H1 (cell line): ENCODE results near the gene H6PD. TPM values are rescaled to one million over a fixed set of nuclear protein-coding genes. Genes with fewer than 3 reads are reported as not detected.

Experiments
- CTCF ChIA-PET: fragments of 300-600 bp; sonication (Branson Sonifier 250); formaldehyde crosslinking; loops from one replicate; lab custom pipeline; 2021; ENCODE audit not compliant: partially characterized antibody; lab: Charles Lee
- POLR2A ChIA-PET: fragments of 300-600 bp; sonication (Branson Sonifier 250); formaldehyde crosslinking; loops from one replicate; lab custom pipeline; 2021; ENCODE audit warnings: inconsistent platforms; ENCODE audit not compliant: partially characterized antibody; lab: Charles Lee
- DNase-seq, 2 experiments: peaks; one replicate each; pipeline versions ENCODE4 v3.0.0 to v3.0.0-alpha.2; 2010 to 2022; ENCODE audit warnings: low spot score in 2 of 2, low read depth in 1 of 2, mixed read lengths in 1 of 2
- FAIRE-seq: peaks from 2 replicates; lab custom pipeline; 2011; peaks lifted over from hg19 to GRCh38; lab: Jason Lieb, UNC
- H2AFZ ChIP-seq: 2 replicates; pipeline ENCODE4 v1.8.1; 2012; ENCODE audit warnings: low read length, inconsistent platforms
- H2AK5ac ChIP-seq: 2 replicates; pipeline ENCODE4 v1.6.1; 2013; ENCODE audit warnings: low read depth, low read length
- H2BK120ac ChIP-seq: replicated peaks from 2 replicates; pipeline ENCODE3; 2013; ENCODE audit warnings: low read depth, low read length, inconsistent platforms
- H2BK12ac ChIP-seq: 2 replicates; pipeline ENCODE4 v1.6.1; 2013; ENCODE audit warnings: low read depth, low read length
- H2BK15ac ChIP-seq: 2 replicates; pipeline ENCODE4 v1.6.1; 2013; ENCODE audit warnings: low read length
- H2BK20ac ChIP-seq: 2 replicates; pipeline ENCODE4 v1.6.1; 2013; ENCODE audit warnings: low read length
- H2BK5ac ChIP-seq: 2 replicates; pipeline ENCODE4 v1.6.1; 2013; ENCODE audit warnings: low read depth, low read length
- H3K14ac ChIP-seq: 2 replicates; pipeline ENCODE4 v1.6.1; 2013; ENCODE audit warnings: inconsistent platforms; ENCODE audit not compliant: insufficient read length
- H3K18ac ChIP-seq: 2 replicates; pipeline ENCODE4 v1.6.1; 2013; ENCODE audit warnings: low read length; ENCODE audit errors: extremely low read depth
- H3K23ac ChIP-seq: 2 replicates; pipeline ENCODE4 v1.6.1; 2013; ENCODE audit warnings: inconsistent platforms; ENCODE audit not compliant: insufficient read length
- H3K23me2 ChIP-seq: 2 replicates; pipeline ENCODE4 v1.6.1; 2013; ENCODE audit warnings: low read depth, low read length
- H3K27ac ChIP-seq: 2 replicates; pipeline ENCODE4 v1.6.1; 2011; ENCODE audit warnings: low read depth, low read length, inconsistent platforms
- H3K27me3 ChIP-seq, 4 experiments: replicated peaks in 1 of 4; 1 replicate in 1 of 4; 2 replicates in 3 of 4; pipeline versions ENCODE4 v1.6.1 to v1.8.1; 2011 to 2013; ENCODE audit warnings: low read length in 3 of 4, mild to moderate bottlenecking in 3 of 4, inconsistent platforms in 2 of 4, mixed read lengths in 2 of 4, moderate library complexity in 1 of 4; ENCODE audit not compliant: control insufficient read depth in 3 of 4, insufficient read depth in 3 of 4; ENCODE audit errors: extremely low read depth in 1 of 4
- H3K36me3 ChIP-seq, 4 experiments: 2 replicates each; pipeline versions ENCODE4 v1.6.1 to v1.8.1; 2011 to 2013; ENCODE audit warnings: mild to moderate bottlenecking in 4 of 4, low read length in 3 of 4, moderate library complexity in 2 of 4, control low read depth in 1 of 4, inconsistent platforms in 1 of 4; ENCODE audit not compliant: insufficient read depth in 4 of 4, control insufficient read depth in 2 of 4
- H3K4ac ChIP-seq: replicated peaks from 2 replicates; pipeline ENCODE3; 2013; ENCODE audit warnings: low read length, low read depth, mixed read lengths, inconsistent platforms; ENCODE audit not compliant: insufficient read length
- H3K4me1 ChIP-seq, 4 experiments: replicated peaks in 1 of 4; 1 replicate in 1 of 4; 2 replicates in 3 of 4; pipeline versions ENCODE4 v1.6.1 to v1.8.1; 2011 to 2013; ENCODE audit warnings: low read length in 3 of 4, inconsistent platforms in 2 of 4, mixed read lengths in 1 of 4; ENCODE audit not compliant: insufficient read depth in 4 of 4, control insufficient read depth in 3 of 4
- H3K4me2 ChIP-seq, 2 experiments: 2 replicates each; pipeline versions ENCODE4 v1.6.1 to v1.8.1; 2011 to 2013; ENCODE audit warnings: low read depth in 2 of 2, low read length in 2 of 2, control low read depth in 1 of 2, inconsistent platforms in 1 of 2, mild to moderate bottlenecking in 1 of 2; ENCODE audit not compliant: insufficient read depth in 1 of 2
- H3K4me3 ChIP-seq, 4 experiments: fragments of 200-600, 300-600 bp in 1 of 4; sonication (generic), shearing (Covaris generic), sonication (Bioruptor Twin) in 1 of 4; 2 replicates each; pipeline versions ENCODE4 v1.5.1 to v1.8.1; 2011 to 2016; ENCODE audit warnings: low read length in 4 of 4, low read depth in 3 of 4, control low read depth in 2 of 4, inconsistent platforms in 2 of 4, mild to moderate bottlenecking in 2 of 4, mixed read lengths in 1 of 4, moderate library complexity in 1 of 4; ENCODE audit not compliant: insufficient read depth in 2 of 4; ENCODE audit errors: extremely low read depth in 1 of 4
- H3K56ac ChIP-seq: replicated peaks from 2 replicates; pipeline ENCODE3; 2013; ENCODE audit warnings: low read depth, mild to moderate bottlenecking, mixed read lengths, low read length, inconsistent platforms; ENCODE audit not compliant: insufficient read length
- H3K79me1 ChIP-seq: 2 replicates; pipeline ENCODE4 v1.6.1; 2013; ENCODE audit warnings: low read depth, low read length, control low read depth
- H3K79me2 ChIP-seq, 2 experiments: 2 replicates each; pipeline versions ENCODE4 v1.6.1 to v1.8.1; 2012 to 2013; ENCODE audit warnings: low read length in 2 of 2, mild to moderate bottlenecking in 2 of 2, inconsistent platforms in 1 of 2; ENCODE audit not compliant: insufficient read depth in 2 of 2, control insufficient read depth in 1 of 2
- H3K9ac ChIP-seq, 4 experiments: replicated peaks in 1 of 4; 1 replicate in 1 of 4; 2 replicates in 3 of 4; pipeline versions ENCODE4 v1.6.1 to v1.8.1; 2011 to 2013; ENCODE audit warnings: low read depth in 3 of 4, low read length in 3 of 4, control low read depth in 2 of 4, mild to moderate bottlenecking in 2 of 4, moderate library complexity in 2 of 4, inconsistent platforms in 1 of 4; ENCODE audit errors: extremely low read depth in 1 of 4
- H3K9me3 ChIP-seq, 2 experiments: 2 replicates each; pipeline versions ENCODE4 v1.6.1 to v1.8.1; 2012 to 2013; ENCODE audit warnings: mild to moderate bottlenecking in 2 of 2, moderate library complexity in 2 of 2, control low read depth in 1 of 2, inconsistent platforms in 1 of 2, low read depth in 1 of 2, low read length in 1 of 2, mixed read lengths in 1 of 2; ENCODE audit not compliant: insufficient read depth in 2 of 2
- H4K20me1 ChIP-seq, 2 experiments: replicated peaks in 1 of 2; 2 replicates each; pipeline versions ENCODE3 to v1.8.1; 2011 to 2013; ENCODE audit warnings: inconsistent platforms in 2 of 2, low read length in 2 of 2, mild to moderate bottlenecking in 1 of 2; ENCODE audit not compliant: insufficient read depth in 2 of 2, control insufficient read depth in 1 of 2
- H4K5ac ChIP-seq: 2 replicates; pipeline ENCODE4 v1.6.1; 2013; ENCODE audit warnings: low read length, low read depth, mixed read lengths, inconsistent platforms; ENCODE audit not compliant: insufficient read length
- H4K8ac ChIP-seq: 2 replicates; pipeline ENCODE4 v1.8.0; 2013; ENCODE audit warnings: mild to moderate bottlenecking, moderate library complexity, low read length, inconsistent platforms; ENCODE audit not compliant: insufficient read depth; ENCODE audit errors: extremely low read depth
- H4K91ac ChIP-seq: replicated peaks from 2 replicates; pipeline ENCODE3; 2013; ENCODE audit warnings: low read length, mixed read lengths, inconsistent platforms; ENCODE audit not compliant: insufficient read length
- SP2 ChIP-seq: IDR thresholded peaks from 2 replicates; pipeline ENCODE4 v1.6.1; 2012; ENCODE audit warnings: mild to moderate bottlenecking, low read length, inconsistent platforms
- WGBS, 2 experiments: shearing (Covaris generic) in 1 of 2; methylation state at CpG; one replicate each; pipeline versions ENCODE4 v1.1.6 to v1.1.7; 2013 to 2015; ENCODE audit warnings: low lambda C conversion rate in 2 of 2, mixed read lengths in 2 of 2, inconsistent platforms in 1 of 2, low coverage in 1 of 2, missing lambda C conversion rate in 1 of 2; ENCODE audit not compliant: insufficient replicate concordance in 2 of 2, insufficient coverage in 1 of 2, insufficient read length in 1 of 2; ENCODE audit errors: extremely low coverage in 1 of 2, missing lambda C conversion rate in 1 of 2; 5-methylcytosine and 5-hydroxymethylcytosine counted together
- polyA plus RNA-seq, 7 experiments: library from polyadenylated mRNA; depleted of rRNA in 3 of 7; stranded (reverse) in 5 of 7; unstranded in 2 of 7; fragments of >200 nt in 5 of 7; fragments of 200-250 nt in 2 of 7; gene quantifications; 1 replicate in 5 of 7; 2 replicates in 1 of 7; 4 replicates in 1 of 7; pipeline versions ENCODE4 v1.2.1 to v1.2.3, GENCODE V29; 2011 to 2013; ENCODE audit warnings: missing spikeins in 2 of 7, mixed read lengths in 2 of 7
- total RNA-seq: library from RNA; stranded (reverse); fragmentation: NEBNext Ultra II Directional; extraction: Animal tissue kit (Norgen Biotek cat#: 25700); gene quantifications from 2 replicates; pipeline ENCODE4 v1.2.1, GENCODE V29; 2021
- TF ChIP-seq, protein P1 (sequence below): IDR thresholded peaks from 2 replicates; pipeline ENCODE4 v1.6.1; 2011; ENCODE audit warnings: low read length, improper control_type of control experiment

The H6PD gene
- total and polyA plus RNA-seq, 2 of the 8 experiments (the other 6 are each of a cell fraction or from before 2014, with no cell fraction given): 3.6 to 3.8 TPM

DNA sequence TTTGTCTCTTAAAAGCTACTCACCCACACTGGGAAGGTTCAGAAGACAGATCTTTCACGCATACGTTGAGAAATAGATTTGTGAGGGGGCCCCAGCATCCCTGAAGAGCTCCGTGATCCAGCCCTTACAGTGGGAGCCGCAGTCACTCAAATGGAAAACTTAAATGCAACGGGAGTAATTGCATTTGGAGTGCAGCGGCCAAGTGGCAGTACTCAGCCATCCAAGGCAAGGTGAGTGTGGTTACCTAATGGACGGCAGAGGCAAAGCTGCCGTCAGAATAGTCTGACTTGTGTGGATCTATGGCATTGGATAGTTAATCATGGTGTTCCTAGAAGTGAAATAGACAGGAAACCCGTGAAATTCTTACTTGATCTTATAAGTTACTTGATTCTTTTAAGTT is 63.3 kb downstream of the H6PD start:
- H3K4me1 ChIP-seq: peaks cover 0 to 6% (median 4%) of the 10 kb centered on the region in 4 experiments; a peak in 3 of 7 replicates
- H3K4ac ChIP-seq: no peak overlapping the region
- no peak overlapping the region for H2BK12ac ChIP-seq
- no peak overlapping the region for H4K8ac ChIP-seq
- POLR2A ChIA-PET: no interaction called here
- no peaks in the 10 kb centered on the region for H3K9me3 ChIP-seq
- no peak for DNase-seq
- H3K27me3 ChIP-seq: peaks cover 0 to 11% (median 9%) of the 10 kb centered on the region in 4 experiments; a peak in 6 of 7 replicates
- H3K23me2 ChIP-seq: peaks cover 6% of the 10 kb centered on the region
- H4K5ac ChIP-seq: no peak overlapping the region
- H2BK20ac ChIP-seq: no peak overlapping the region
- WGBS, 2 experiments: 81% methylated on average over 9 of the region's 9 CpGs; no CpG with 5 or more reads in 1 of the 2 experiments
- CTCF ChIA-PET: interaction anchor here (0.6 to 1.3 kb wide), 7 partner anchors 11 to 193 kb away, joined by 3 to 6 read pairs (median 3); no protein-coding TSS in a partner anchor
- H3K4me2 ChIP-seq: no peak overlapping the region
- no peak overlapping the region for H4K91ac ChIP-seq
- H3K18ac ChIP-seq: no peak overlapping the region
- H2AK5ac ChIP-seq: no peak overlapping the region
- peaks cover 11% of the 10 kb centered on the region for H3K79me1 ChIP-seq
- H3K27ac ChIP-seq: no peak overlapping the region
- no peak overlapping the region for H2AFZ ChIP-seq
- H3K9ac ChIP-seq: no peak overlapping the region
- no peak for FAIRE-seq
- no peak overlapping the region for H2BK5ac ChIP-seq
- no peak overlapping the region for H3K56ac ChIP-seq
- H2BK15ac ChIP-seq: no peak overlapping the region
- H3K4me3 ChIP-seq: no peak overlapping the region
- no peak overlapping the region for H3K23ac ChIP-seq
- H3K36me3 ChIP-seq: no peaks in the 10 kb centered on the region
- no peak overlapping the region for H2BK120ac ChIP-seq
- H3K79me2 ChIP-seq: no peaks in the 10 kb centered on the region; a peak in 2 of 4 replicates
- no peak overlapping the region for H3K14ac ChIP-seq
- peaks cover 0 to 22% of the 10 kb centered on the region in 2 experiments for H4K20me1 ChIP-seq
- TF ChIP-seq, protein P1, sequence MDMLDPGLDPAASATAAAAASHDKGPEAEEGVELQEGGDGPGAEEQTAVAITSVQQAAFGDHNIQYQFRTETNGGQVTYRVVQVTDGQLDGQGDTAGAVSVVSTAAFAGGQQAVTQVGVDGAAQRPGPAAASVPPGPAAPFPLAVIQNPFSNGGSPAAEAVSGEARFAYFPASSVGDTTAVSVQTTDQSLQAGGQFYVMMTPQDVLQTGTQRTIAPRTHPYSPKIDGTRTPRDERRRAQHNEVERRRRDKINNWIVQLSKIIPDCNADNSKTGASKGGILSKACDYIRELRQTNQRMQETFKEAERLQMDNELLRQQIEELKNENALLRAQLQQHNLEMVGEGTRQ: no peak
- TF ChIP-seq SP2: no peak
